GM12891 (cell line): ENCODE measurements around the gene POU2F1.

Experiments
- PAX5 ChIP-seq: IDR thresholded peaks from 2 replicates; pipeline ENCODE4 v1.6.1; 2011; ENCODE audit warnings: low read length, moderate library complexity, mild to moderate bottlenecking; ENCODE audit not compliant: insufficient read depth, severe bottlenecking
- POLR2A ChIP-seq: IDR thresholded peaks from 2 replicates; pipeline ENCODE4 v1.6.1; 2011; ENCODE audit warnings: low read depth, low read length, control low read depth
- POLR2AphosphoS5 ChIP-seq: IDR thresholded peaks from 2 replicates; pipeline ENCODE4 v1.6.1; 2011; ENCODE audit warnings: low read depth, low read length, control low read depth
- POU2F2 ChIP-seq: IDR thresholded peaks from 2 replicates; pipeline ENCODE4 v1.6.1; 2011; ENCODE audit warnings: low read depth, mild to moderate bottlenecking, control low read depth, low read length, moderate library complexity
- SPI1 ChIP-seq: IDR thresholded peaks from 2 replicates; pipeline ENCODE4 v1.6.1; 2011; ENCODE audit warnings: low read depth, low read length, control low read depth
- TAF1 ChIP-seq: IDR thresholded peaks from 2 replicates; pipeline ENCODE4 v1.6.1; 2011; ENCODE audit warnings: low read depth, low read length, control low read depth

- TF ChIP-seq POLR2A (no peak), POLR2AphosphoS5 (no peak), PAX5 (no peak), POU2F2 (no peak), TAF1 (no peak), SPI1 (no peak)
Observed at GRCh38 chr1:167219194-167219593, 1.5 kb upstream of the POU2F1 start.
